AML-193 (cell line): ENCODE results near the gene LRP1B.
"Not testable (repeated sequence)": the region's sequence is repeated elsewhere in the genome, so short reads cannot be mapped to it uniquely, and the experiment has no call there.

Source experiments
- DNase-seq, 2 experiments: peaks; one replicate each; lab custom pipeline; 2025; lab: John Stamatoyannopoulos, UW

LRP1B gene

GRCh38 chr2:141311430-141311829, 819.4 kb downstream of the LRP1B start:
- no peak for DNase-seq

GRCh38 chr2:141306368-141306767, 824.4 kb downstream of the LRP1B start:
- DNase-seq, result no peak

GRCh38 chr2:141301551-141301950, 829.3 kb downstream of the LRP1B start:
- no peak for DNase-seq

GRCh38 chr2:141280037-141280436, 850.8 kb downstream of the LRP1B start:
- no peak for DNase-seq

GRCh38 chr2:141271346-141271745, 859.5 kb downstream of the LRP1B start:
- DNase-seq, result no peak

- DNase-seq, result no peak
Measured at GRCh38 chr2:141264848-141265247, 866.0 kb downstream of the LRP1B start.

GRCh38 chr2:141260911-141261310, 869.9 kb downstream of the LRP1B start:
- no peak for DNase-seq

GRCh38 chr2:141259683-141260082, 871.1 kb downstream of the LRP1B start:
- no peak for DNase-seq

- no peak for DNase-seq
Measured at GRCh38 chr2:141242008-141242407, 888.8 kb downstream of the LRP1B start.

GRCh38 chr2:141226560-141226959, 904.3 kb downstream of the LRP1B start:
- DNase-seq, result no peak

GRCh38 chr2:141207036-141207385, 923.8 kb downstream of the LRP1B start:
- DNase-seq, result no peak

- no peak for DNase-seq
Measured at GRCh38 chr2:141201016-141201565, 929.7 kb downstream of the LRP1B start.

GRCh38 chr2:141200191-141200590, 930.6 kb downstream of the LRP1B start:
- DNase-seq, result no peak

GRCh38 chr2:141199711-141200110, 931.1 kb downstream of the LRP1B start:
- no peak for DNase-seq

GRCh38 chr2:141195087-141195486, 935.7 kb downstream of the LRP1B start:
- DNase-seq, result no peak

- DNase-seq, result no peak
Measured at GRCh38 chr2:141187075-141187439, 943.8 kb downstream of the LRP1B start.

GRCh38 chr2:141186413-141187074, 944.3 kb downstream of the LRP1B start:
- DNase-seq, result no peak

- DNase-seq, result no peak
Measured at GRCh38 chr2:141182246-141182645, 948.6 kb downstream of the LRP1B start.

- not testable (repeated sequence) for DNase-seq
Measured at GRCh38 chr2:141169117-141169516, 961.7 kb downstream of the LRP1B start.

- no peak for DNase-seq
Measured at GRCh38 chr2:141162314-141162713, 968.5 kb downstream of the LRP1B start.

- no peak for DNase-seq
Measured at GRCh38 chr2:141151611-141152286, 979.1 kb downstream of the LRP1B start.

GRCh38 chr2:141142025-141142424, 988.8 kb downstream of the LRP1B start:
- no peak for DNase-seq

GRCh38 chr2:141137122-141137693, 993.6 kb downstream of the LRP1B start:
- DNase-seq, result no peak
